GM12865 (cell line): ENCODE measurements around the gene MSX2.

Source experiments
- DNase-seq: peaks from one replicate; pipeline ENCODE4 v3.0.0; 2010; ENCODE audit warnings: low read depth
- H3K4me3 ChIP-seq: 2 replicates; pipeline ENCODE4 v1.5.1; 2011; ENCODE audit warnings: mild to moderate bottlenecking, low read depth, low read length, control low read depth
- TF ChIP-seq, protein P1 (sequence below): IDR thresholded peaks from 2 replicates; pipeline ENCODE4 v1.5.1; 2011; ENCODE audit warnings: low read length, control low read depth, low read depth, inconsistent platforms; ENCODE audit not compliant: insufficient read depth; ENCODE audit errors: missing control alignments

Gene MSX2

DNA sequence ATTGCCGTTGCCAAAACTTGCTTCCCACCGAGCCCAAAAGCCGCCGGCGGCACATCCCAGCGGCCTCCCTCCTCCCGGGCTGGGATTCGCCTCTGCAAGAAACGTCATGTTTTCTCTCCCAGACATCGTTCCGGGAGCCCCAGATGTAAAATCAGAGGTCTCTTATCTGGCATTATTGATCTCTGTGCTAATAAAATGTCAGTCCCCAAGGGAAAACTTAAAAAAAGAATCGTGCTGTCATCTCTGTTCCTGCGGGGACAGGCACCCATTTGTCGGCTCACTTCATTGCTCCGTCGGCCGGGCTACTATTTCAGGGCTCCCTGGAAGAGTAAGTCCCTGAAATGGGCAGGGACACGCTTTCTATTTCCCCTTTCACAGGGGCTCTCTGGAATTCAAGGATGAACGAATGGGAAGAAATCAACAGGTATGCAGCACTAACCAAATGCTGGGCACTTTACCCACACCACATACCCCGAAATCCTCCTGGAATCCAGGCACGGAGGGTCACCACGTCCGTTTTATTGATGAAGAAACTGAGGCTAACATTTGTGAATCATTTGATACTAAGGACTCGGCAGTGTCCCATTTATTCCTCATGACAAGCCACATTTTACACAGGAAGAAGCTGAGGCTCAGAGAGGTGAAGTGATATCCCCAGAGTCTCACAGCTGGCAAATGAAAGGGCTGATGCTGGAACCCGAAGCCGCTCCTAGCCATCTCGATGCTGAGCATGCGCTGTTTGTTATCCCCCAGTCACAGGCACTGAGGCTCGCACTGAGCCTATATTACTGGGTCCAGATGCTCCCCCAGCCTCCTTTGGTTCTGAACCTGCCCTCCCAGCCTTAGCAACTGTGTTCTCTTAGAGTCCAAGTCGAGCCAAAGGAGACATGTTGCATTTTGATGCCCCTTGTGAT, 35.7 kb upstream of the MSX2 start:
- DNase-seq: no peak
- TF ChIP-seq, protein P1, sequence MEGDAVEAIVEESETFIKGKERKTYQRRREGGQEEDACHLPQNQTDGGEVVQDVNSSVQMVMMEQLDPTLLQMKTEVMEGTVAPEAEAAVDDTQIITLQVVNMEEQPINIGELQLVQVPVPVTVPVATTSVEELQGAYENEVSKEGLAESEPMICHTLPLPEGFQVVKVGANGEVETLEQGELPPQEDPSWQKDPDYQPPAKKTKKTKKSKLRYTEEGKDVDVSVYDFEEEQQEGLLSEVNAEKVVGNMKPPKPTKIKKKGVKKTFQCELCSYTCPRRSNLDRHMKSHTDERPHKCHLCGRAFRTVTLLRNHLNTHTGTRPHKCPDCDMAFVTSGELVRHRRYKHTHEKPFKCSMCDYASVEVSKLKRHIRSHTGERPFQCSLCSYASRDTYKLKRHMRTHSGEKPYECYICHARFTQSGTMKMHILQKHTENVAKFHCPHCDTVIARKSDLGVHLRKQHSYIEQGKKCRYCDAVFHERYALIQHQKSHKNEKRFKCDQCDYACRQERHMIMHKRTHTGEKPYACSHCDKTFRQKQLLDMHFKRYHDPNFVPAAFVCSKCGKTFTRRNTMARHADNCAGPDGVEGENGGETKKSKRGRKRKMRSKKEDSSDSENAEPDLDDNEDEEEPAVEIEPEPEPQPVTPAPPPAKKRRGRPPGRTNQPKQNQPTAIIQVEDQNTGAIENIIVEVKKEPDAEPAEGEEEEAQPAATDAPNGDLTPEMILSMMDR: no peak
- H3K4me3 ChIP-seq: no peak overlapping the region

DNA sequence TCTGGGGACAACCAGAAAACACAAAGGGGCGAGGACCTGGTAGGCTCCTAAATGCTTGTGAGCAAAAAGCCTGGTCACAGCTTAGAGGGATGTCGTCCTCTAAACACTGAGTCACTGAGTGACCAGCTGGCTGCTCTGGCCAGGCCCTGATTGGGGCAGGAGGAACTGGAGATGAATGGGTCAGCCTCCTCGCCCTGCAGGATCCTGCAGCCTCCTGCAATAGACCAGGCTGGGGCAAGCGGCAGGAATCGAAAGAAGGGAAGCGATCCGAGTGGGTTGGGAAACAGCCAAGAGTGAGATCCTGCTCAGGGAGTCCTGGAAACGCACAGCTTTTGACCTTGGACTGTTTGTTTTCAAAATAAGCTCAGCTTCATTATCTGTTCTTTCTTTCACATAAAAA, 34.1 kb upstream of the MSX2 start:
- no peak overlapping the region for H3K4me3 ChIP-seq
- TF ChIP-seq, protein P1: no peak
- no peak for DNase-seq

DNA sequence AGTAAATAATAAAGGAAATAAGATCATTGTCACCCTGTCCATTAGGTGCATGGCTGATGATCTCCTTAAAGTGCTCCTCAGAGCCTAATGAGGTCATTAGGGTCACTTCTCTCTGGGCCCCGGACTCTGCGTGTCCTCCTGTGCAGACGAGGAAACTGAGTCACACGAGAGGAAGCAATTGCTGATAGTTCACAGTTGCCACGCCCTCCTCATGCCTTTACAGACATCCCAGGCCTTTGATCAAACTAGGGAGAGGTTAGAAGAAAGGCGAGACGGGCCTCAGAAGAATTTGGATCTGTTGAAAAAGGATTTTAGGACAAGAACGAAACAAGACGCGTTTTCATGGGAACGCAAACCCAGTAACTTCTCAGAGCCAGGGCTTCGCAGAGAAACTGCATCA, 32.0 kb upstream of the MSX2 start:
- no peak for DNase-seq
- TF ChIP-seq, protein P1: no peak

DNA sequence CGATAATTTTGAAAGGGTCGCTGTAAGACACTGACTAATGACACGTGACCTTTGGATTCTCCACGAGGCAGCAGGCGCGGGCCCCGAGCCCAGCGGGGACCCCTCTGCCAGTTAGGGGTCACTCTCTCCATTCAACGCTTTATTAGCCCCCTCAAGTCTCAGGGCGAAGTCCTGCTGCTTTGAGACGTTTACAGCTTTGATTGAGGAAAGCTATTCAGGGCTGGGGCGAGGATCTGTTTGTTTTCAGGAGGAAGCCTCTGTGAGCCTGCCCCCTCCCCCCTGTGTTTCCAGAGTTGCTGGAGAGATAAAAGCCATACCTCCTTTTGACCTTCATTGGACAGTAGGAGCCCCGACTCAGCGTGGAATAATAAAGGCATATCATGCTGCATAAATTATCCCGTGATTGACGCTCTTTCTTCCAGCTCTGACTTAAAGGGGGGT, 31.4 kb upstream of the MSX2 start:
- no peak for DNase-seq
- TF ChIP-seq, protein P1: no peak
- H3K4me3 ChIP-seq: no peak overlapping the region

More for the DNA sequence above, 32.0 kb upstream of the MSX2 start:
- H3K4me3 ChIP-seq: no peak overlapping the region

DNA sequence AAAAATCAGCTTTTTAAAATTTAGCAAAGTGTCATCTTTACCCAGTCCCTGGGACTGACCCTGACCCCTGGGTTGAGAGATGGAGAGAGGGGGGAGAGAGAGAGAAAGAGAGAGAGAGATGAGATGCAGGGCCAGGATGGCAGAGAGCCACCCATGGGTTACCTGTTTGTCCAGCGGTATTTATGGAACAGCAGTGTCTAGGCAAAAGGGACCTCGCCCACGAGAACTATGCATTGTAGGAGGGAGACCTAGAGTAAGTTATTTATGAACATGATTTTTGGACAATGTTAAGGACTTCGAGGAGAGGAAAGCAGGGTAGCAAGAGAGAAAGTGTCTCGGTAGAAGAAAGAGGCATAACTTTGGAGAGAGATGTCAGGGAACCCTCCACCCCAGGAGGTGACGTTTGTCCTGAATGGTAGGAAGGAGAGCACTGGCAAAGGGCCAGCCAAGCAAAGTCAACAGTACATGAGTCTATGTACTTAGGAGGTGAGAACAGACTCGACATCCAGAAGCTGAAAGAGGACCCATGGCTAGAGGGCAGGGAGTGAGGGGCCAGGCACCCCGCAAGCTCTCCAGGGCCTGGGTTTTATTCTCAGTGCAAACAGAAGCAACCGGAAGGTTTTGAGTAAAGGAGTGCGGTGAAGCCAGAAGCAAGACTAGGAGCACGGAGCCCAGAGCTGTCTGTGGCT, 30.5 kb upstream of the MSX2 start:
- DNase-seq: no peak
- TF ChIP-seq, protein P1: no peak
- H3K4me3 ChIP-seq: no peak overlapping the region

DNA sequence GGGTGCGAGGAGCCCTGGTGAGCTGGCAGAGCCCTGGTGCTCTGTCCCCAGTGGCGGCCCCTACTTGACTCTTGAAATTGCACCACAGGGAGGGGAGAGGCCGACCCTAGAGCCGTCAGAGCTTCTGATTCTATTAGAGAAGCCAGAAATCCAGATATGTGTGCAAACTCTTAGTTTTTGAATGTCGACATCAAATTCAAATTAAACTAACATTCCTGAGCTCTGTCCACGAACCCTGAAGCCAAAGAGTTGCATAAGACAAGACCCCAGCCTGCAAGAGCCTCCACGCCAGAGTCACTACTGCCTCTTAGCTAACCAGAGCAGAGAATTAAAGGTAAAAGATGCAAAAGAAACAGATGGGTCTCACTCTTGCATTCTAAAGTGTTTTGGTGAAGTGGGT, 29.8 kb upstream of the MSX2 start:
- no peak overlapping the region for H3K4me3 ChIP-seq
- TF ChIP-seq, protein P1: no peak
- no peak for DNase-seq
